Hematopoietic multipotent progenitor cell (in vitro differentiated cells): Measurements from ENCODE around the gene AATK. TPM values are rescaled to one million over a fixed set of nuclear protein-coding genes. Genes with fewer than 3 reads are reported as not detected.

Experiments
- DNase-seq, 3 donors: peaks; one replicate each; pipeline ENCODE4 v3.0.0-alpha.2; 2011 to 2015; ENCODE audit warnings: low read depth in 2 of 3, low spot score in 2 of 3
- total RNA-seq: library from RNA; depleted of rRNA; stranded (reverse); fragments of >200 nt; gene quantifications from one replicate; pipeline ENCODE4 v1.2.3, GENCODE V29; 2012

Gene AATK
- total RNA-seq, 1 donor, result 7.0 TPM

- DNase-seq, result peak in 2 of 3 donors; percentile 67 to 70
Observed at GRCh38 chr17:81097134-81097942, 68.7 kb downstream of the AATK start.

GRCh38 chr17:81096741-81097133, 69.3 kb downstream of the AATK start:
- no peak for DNase-seq

- no peak for DNase-seq
Observed at GRCh38 chr17:81095383-81095762, 70.6 kb downstream of the AATK start.

- peak; percentile 52 to 68 (median 56) for DNase-seq
Observed at GRCh38 chr17:81094509-81095382, 71.3 kb downstream of the AATK start.

- DNase-seq, result no peak
Observed at GRCh38 chr17:81093619-81094508, 72.2 kb downstream of the AATK start.

- DNase-seq, result no peak
Observed at GRCh38 chr17:81092518-81093095, 73.4 kb downstream of the AATK start.

- DNase-seq, result no peak
Observed at GRCh38 chr17:81091774-81092517, 74.1 kb downstream of the AATK start.

GRCh38 chr17:81091154-81091553, 74.9 kb downstream of the AATK start:
- no peak for DNase-seq

- peak in 1 of 3 donors; percentile 16 for DNase-seq
Observed at GRCh38 chr17:81090361-81091136, 75.5 kb downstream of the AATK start.

- DNase-seq, result no peak
Observed at GRCh38 chr17:81086789-81087551, 79.1 kb downstream of the AATK start.

- DNase-seq, result no peak
Observed at GRCh38 chr17:81085420-81085911, 80.6 kb downstream of the AATK start.

GRCh38 chr17:81084680-81085419, 81.2 kb downstream of the AATK start:
- DNase-seq, result no peak

GRCh38 chr17:81083125-81083765, 82.8 kb downstream of the AATK start:
- DNase-seq, result no peak

GRCh38 chr17:81082177-81083073, 83.6 kb downstream of the AATK start:
- no peak for DNase-seq

GRCh38 chr17:81081222-81082176, 84.5 kb downstream of the AATK start:
- DNase-seq, result no peak
